ENCODE data around the gene TACO1.

DNA sequence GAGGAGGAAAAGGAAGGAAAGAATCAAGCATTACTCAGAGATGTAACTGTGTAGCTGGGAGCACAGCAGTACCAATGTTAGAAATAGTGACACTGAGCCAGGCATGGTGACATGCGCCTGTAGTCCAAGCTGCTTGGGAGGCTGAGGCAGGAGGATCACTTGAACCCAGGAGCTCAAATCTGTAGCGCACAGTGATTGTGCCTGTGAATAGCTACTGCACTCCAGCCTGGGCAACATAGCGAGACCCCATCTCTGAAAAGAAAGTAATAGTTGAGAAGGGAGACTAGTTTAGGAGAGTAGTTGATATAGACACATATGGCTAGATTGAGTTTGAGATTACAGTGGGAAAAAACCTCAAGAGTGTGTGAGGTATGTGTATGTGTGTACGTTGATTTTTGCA, 39.3 kb downstream of the TACO1 start:
- TF ChIP-seq POLR2AphosphoS5 (IDR thresholded peaks at IDR 0.05): no peak
- TF ChIP-seq, protein P1, sequence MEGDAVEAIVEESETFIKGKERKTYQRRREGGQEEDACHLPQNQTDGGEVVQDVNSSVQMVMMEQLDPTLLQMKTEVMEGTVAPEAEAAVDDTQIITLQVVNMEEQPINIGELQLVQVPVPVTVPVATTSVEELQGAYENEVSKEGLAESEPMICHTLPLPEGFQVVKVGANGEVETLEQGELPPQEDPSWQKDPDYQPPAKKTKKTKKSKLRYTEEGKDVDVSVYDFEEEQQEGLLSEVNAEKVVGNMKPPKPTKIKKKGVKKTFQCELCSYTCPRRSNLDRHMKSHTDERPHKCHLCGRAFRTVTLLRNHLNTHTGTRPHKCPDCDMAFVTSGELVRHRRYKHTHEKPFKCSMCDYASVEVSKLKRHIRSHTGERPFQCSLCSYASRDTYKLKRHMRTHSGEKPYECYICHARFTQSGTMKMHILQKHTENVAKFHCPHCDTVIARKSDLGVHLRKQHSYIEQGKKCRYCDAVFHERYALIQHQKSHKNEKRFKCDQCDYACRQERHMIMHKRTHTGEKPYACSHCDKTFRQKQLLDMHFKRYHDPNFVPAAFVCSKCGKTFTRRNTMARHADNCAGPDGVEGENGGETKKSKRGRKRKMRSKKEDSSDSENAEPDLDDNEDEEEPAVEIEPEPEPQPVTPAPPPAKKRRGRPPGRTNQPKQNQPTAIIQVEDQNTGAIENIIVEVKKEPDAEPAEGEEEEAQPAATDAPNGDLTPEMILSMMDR (IDR thresholded peaks at IDR 0.05): no peak
- TF ChIP-seq POLR2A (IDR thresholded peaks at IDR 0.05): no peak
